ENCODE measurements around the gene CDC42EP1.

GRCh38 chr22:37569009-37569920, 9.0 kb downstream of the CDC42EP1 start:
- no peak for TF ChIP-seq REST (IDR thresholded peaks at IDR 0.05; ENCODE audit: insufficient read depth in 1 of 2, low read depth in 2 of 2, low read length in 2 of 2)
- TF ChIP-seq TAF1 (IDR thresholded peaks at IDR 0.05; ENCODE audit: borderline replicate concordance, insufficient read depth, low read length) = no peak
- TF ChIP-seq SIN3A (IDR thresholded peaks at IDR 0.05; ENCODE audit: borderline replicate concordance, insufficient read depth, low read length) = no peak
- no peak for TF ChIP-seq POLR2AphosphoS5 (IDR thresholded peaks at IDR 0.05; ENCODE audit: low read depth, low read length)
